SK-N-SH (cell line): ENCODE data around the gene IGSF5. TPM values are rescaled to one million over a fixed set of nuclear protein-coding genes. Genes with fewer than 3 reads are reported as not detected.

Experiments used
- CTCF ChIA-PET: fragments of 300-600, 350-600 bp; formaldehyde crosslinking; extraction: SDS; loops from one replicate; lab custom pipeline; 2021; lab: Yijun Ruan, JAX
- POLR2A ChIA-PET: fragments of 350-600 bp; sonication (Branson Sonifier 250); formaldehyde crosslinking; extraction: SDS; loops from one replicate; lab custom pipeline; 2020; ENCODE audit warnings: antibody characterized with exemption, inconsistent platforms; lab: Yijun Ruan, JAX
- DNase-seq: peaks from one replicate; pipeline ENCODE4 v3.0.0; 2012
- H2AFZ ChIP-seq: fragments of 200-600 bp; sonication (generic); 2 replicates; pipeline ENCODE4 v1.8.1; 2016; ENCODE audit warnings: antibody characterized with exemption, mild to moderate bottlenecking, low read depth
- H3F3A ChIP-seq: fragments of 200-600 bp; sonication (generic); replicated peaks from 2 replicates; pipeline ENCODE3; 2016; ENCODE audit warnings: antibody characterized with exemption, mild to moderate bottlenecking; ENCODE audit not compliant: insufficient read depth
- H3K27ac ChIP-seq, 2 experiments: fragments of 200-500 bp in 1 of 2; fragments of 200-600 bp in 1 of 2; sonication (Bioruptor generic) in 1 of 2; sonication (generic), shearing (Covaris generic) in 1 of 2; 2 replicates each; pipeline versions ENCODE4 v1.5.1 to v1.6.1; 2014 to 2016; ENCODE audit warnings: low read depth in 2 of 2, inconsistent platforms in 1 of 2, low read length in 1 of 2, mild to moderate bottlenecking in 1 of 2, mixed read lengths in 1 of 2
- H3K27me3 ChIP-seq: fragments of 200-600 bp; sonication (generic), shearing (Covaris generic); 2 replicates; pipeline ENCODE4 v1.6.1; 2016; ENCODE audit warnings: mixed run types; ENCODE audit not compliant: insufficient read depth
- H3K36me3 ChIP-seq, 2 experiments: fragments of 200-500 bp in 1 of 2; fragments of 200-600 bp in 1 of 2; sonication (Bioruptor generic) in 1 of 2; sonication (generic) in 1 of 2; replicated peaks in 1 of 2; 2 replicates each; pipeline versions ENCODE3 to v1.5.1; 2014 to 2016; ENCODE audit warnings: low read length in 1 of 2, mild to moderate bottlenecking in 1 of 2; ENCODE audit not compliant: insufficient read depth in 2 of 2, control insufficient read depth in 1 of 2
- H3K4me1 ChIP-seq, 2 experiments: fragments of 200-500 bp in 1 of 2; fragments of 200-600 bp in 1 of 2; sonication (Bioruptor generic) in 1 of 2; sonication (generic), shearing (Covaris generic) in 1 of 2; 2 replicates each; pipeline versions ENCODE4 v1.5.1 to v1.6.1; 2014 to 2016; ENCODE audit warnings: low read depth in 1 of 2, low read length in 1 of 2, mixed run types in 1 of 2; ENCODE audit not compliant: insufficient read depth in 2 of 2, control insufficient read depth in 1 of 2
- H3K4me2 ChIP-seq: fragments of 200-600 bp; sonication (generic), shearing (Covaris generic); 2 replicates; pipeline ENCODE4 v1.6.1; 2017; ENCODE audit warnings: mixed run types
- H3K4me3 ChIP-seq, 2 experiments: fragments of 200-500 bp in 1 of 2; fragments of 200-600 bp in 1 of 2; sonication (Bioruptor generic) in 1 of 2; sonication (generic), shearing (Covaris generic) in 1 of 2; 2 replicates each; pipeline versions ENCODE4 v1.5.1 to v1.8.1; 2014 to 2016; ENCODE audit warnings: low read depth in 2 of 2, inconsistent platforms in 1 of 2, low read length in 1 of 2, mild to moderate bottlenecking in 1 of 2, mixed read lengths in 1 of 2, moderate library complexity in 1 of 2
- H3K79me2 ChIP-seq: fragments of 200-600 bp; sonication (generic); 2 replicates; pipeline ENCODE4 v1.8.1; 2017; ENCODE audit warnings: mild to moderate bottlenecking; ENCODE audit not compliant: insufficient read depth
- H3K9ac ChIP-seq: fragments of 200-600 bp; sonication (generic); 2 replicates; pipeline ENCODE4 v1.6.1; 2017; ENCODE audit warnings: mixed run types
- H3K9me2 ChIP-seq: fragments of 200-600 bp; sonication (generic); 2 replicates; pipeline ENCODE4 v1.6.1; 2017; ENCODE audit warnings: mixed run types
- H3K9me3 ChIP-seq: fragments of 200-600 bp; sonication (generic); 2 replicates; pipeline ENCODE4 v1.6.1; 2017; ENCODE audit warnings: mixed run types, mild to moderate bottlenecking, moderate library complexity
- H4K20me1 ChIP-seq: fragments of 200-600 bp; sonication (generic); 2 replicates; pipeline ENCODE4 v1.6.1; 2017; ENCODE audit warnings: mild to moderate bottlenecking, mixed run types; ENCODE audit not compliant: insufficient read depth
- ELF1 ChIP-seq: IDR thresholded peaks from 2 replicates; pipeline ENCODE4 v1.4.0; 2012
- EZH2phosphoT487 ChIP-seq: fragments of 200-600 bp; sonication (generic); IDR thresholded peaks from 2 replicates; pipeline ENCODE4 v1.6.1; 2017; ENCODE audit warnings: low read depth, mixed run types, mild to moderate bottlenecking, antibody characterized with exemption, moderate library complexity, borderline replicate concordance
- FOXJ3 ChIP-seq: sonication (generic); formaldehyde crosslinking; IDR thresholded peaks from 2 replicates; pipeline ENCODE4 v1.5.1; 2020; ENCODE audit warnings: mild to moderate bottlenecking, missing genetic modification reagents
- FOXM1 ChIP-seq: IDR thresholded peaks from 2 replicates; pipeline ENCODE4 v1.4.0; 2012; ENCODE audit warnings: low read depth, mild to moderate bottlenecking
- GATA2 ChIP-seq: sonication (generic); formaldehyde crosslinking; IDR thresholded peaks from 2 replicates; pipeline ENCODE4 v1.5.0; 2020; ENCODE audit warnings: mild to moderate bottlenecking, missing genetic modification reagents
- JUND ChIP-seq: IDR thresholded peaks from 2 replicates; pipeline ENCODE4 v1.4.0; 2012
- PBX3 ChIP-seq: IDR thresholded peaks from 2 replicates; pipeline ENCODE4; 2012
- RAD21 ChIP-seq: IDR thresholded peaks from 2 replicates; pipeline ENCODE4 v1.6.1; 2012; ENCODE audit warnings: mild to moderate bottlenecking, low read length
- RCOR1 ChIP-seq: fragments of 150-350 bp; IDR thresholded peaks from 2 replicates; pipeline ENCODE4 v1.6.1; 2017; ENCODE audit warnings: antibody characterized with exemption, low read length
- RXRA ChIP-seq: IDR thresholded peaks from 2 replicates; pipeline ENCODE4 v1.4.0; 2012; ENCODE audit warnings: low read depth, mild to moderate bottlenecking, borderline replicate concordance
- USF1 ChIP-seq: IDR thresholded peaks from 2 replicates; pipeline ENCODE4 v1.4.0; 2012; ENCODE audit warnings: low read depth, borderline replicate concordance
- WGBS: methylation state at CpG from one replicate; pipeline ENCODE4 v1.1.6; 2017; ENCODE audit warnings: low lambda C conversion rate; 5-methylcytosine and 5-hydroxymethylcytosine counted together
- polyA plus RNA-seq, 3 experiments: library from polyadenylated mRNA; depleted of rRNA; stranded (reverse); fragments of >200 nt; gene quantifications; 2 replicates each; pipeline ENCODE4 v1.2.3, GENCODE V29; 2012
- TF ChIP-seq, protein P1 (sequence below): IDR thresholded peaks from 2 replicates; pipeline ENCODE4 v1.6.1; 2012; ENCODE audit warnings: mild to moderate bottlenecking, low read depth, low read length, moderate library complexity
- TF ChIP-seq, protein P2 (sequence below): fragments of 200-600 bp; sonication (generic); IDR thresholded peaks from 2 replicates; pipeline ENCODE4 v1.6.1; 2017; ENCODE audit warnings: antibody characterized with exemption, mild to moderate bottlenecking, moderate library complexity

Gene IGSF5
- polyA plus RNA-seq, 1 of the 3 experiments (the other 2 are of a cell fraction): 0.08 TPM

DNA sequence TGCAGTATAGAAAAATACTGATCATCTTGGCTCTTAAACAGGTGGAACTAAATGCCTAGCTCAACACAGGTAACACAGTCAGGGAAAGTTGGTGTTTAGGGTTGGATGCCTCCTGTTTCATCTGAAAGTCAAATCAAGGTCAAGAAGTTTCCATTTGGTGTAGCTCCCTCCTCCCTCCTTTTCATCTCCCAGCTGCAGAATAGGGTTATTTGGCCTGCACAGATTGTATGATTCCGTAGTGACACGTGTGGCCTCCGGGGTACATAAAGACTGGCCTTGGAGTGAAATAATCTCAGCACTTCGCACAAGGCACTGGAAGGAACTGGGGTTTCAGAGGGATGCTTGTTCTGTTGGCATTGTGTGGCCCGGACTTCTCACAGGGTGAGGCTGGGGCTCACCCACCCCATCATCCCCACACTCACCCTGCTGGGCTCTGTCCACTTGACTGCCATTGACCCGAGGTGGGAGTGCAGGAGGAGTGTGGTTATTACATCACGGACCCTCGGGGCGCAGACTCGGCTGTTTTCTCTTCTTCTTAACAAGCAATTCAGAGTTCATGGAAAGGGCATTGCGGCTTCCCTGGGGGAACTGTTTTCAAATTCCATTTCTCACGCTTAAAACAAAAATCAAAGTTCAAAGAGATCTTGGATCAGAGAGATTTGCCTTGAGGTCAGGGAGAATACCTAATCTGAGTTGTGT, 18.4 kb downstream of the IGSF5 start:
- Histone ChIP-seq H3K4me3 (no peak overlapping the region), H3K4me1 (peaks cover 0 to 4% of the 10 kb centered on the region in 2 experiments; a peak in 1 of 4 replicates), H2AFZ (no peak overlapping the region), H3K9me2 (no peaks in the 10 kb centered on the region), H3K9me3 (no peaks in the 10 kb centered on the region), H3K4me2 (no peak overlapping the region), H3K79me2 (no peaks in the 10 kb centered on the region), H3K27ac (no peak overlapping the region), H3K27me3 (no peaks in the 10 kb centered on the region), H3F3A (no peaks in the 10 kb centered on the region), H3K36me3 (no peaks in the 10 kb centered on the region), H3K9ac (no peak overlapping the region), H4K20me1 (no peaks in the 10 kb centered on the region)
- TF ChIP-seq JUND (no peak), FOXM1 (no peak), RAD21 (no peak), RCOR1 (no peak), EZH2phosphoT487 (no peak), ELF1 (no peak), GATA2 (CRISPR knock-in tag) (no peak), FOXJ3 (CRISPR knock-in tag) (no peak), RXRA (no peak), USF1 (no peak), PBX3 (no peak)
- TF ChIP-seq, protein P1, sequence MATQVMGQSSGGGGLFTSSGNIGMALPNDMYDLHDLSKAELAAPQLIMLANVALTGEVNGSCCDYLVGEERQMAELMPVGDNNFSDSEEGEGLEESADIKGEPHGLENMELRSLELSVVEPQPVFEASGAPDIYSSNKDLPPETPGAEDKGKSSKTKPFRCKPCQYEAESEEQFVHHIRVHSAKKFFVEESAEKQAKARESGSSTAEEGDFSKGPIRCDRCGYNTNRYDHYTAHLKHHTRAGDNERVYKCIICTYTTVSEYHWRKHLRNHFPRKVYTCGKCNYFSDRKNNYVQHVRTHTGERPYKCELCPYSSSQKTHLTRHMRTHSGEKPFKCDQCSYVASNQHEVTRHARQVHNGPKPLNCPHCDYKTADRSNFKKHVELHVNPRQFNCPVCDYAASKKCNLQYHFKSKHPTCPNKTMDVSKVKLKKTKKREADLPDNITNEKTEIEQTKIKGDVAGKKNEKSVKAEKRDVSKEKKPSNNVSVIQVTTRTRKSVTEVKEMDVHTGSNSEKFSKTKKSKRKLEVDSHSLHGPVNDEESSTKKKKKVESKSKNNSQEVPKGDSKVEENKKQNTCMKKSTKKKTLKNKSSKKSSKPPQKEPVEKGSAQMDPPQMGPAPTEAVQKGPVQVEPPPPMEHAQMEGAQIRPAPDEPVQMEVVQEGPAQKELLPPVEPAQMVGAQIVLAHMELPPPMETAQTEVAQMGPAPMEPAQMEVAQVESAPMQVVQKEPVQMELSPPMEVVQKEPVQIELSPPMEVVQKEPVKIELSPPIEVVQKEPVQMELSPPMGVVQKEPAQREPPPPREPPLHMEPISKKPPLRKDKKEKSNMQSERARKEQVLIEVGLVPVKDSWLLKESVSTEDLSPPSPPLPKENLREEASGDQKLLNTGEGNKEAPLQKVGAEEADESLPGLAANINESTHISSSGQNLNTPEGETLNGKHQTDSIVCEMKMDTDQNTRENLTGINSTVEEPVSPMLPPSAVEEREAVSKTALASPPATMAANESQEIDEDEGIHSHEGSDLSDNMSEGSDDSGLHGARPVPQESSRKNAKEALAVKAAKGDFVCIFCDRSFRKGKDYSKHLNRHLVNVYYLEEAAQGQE: no peak
- TF ChIP-seq, protein P2, sequence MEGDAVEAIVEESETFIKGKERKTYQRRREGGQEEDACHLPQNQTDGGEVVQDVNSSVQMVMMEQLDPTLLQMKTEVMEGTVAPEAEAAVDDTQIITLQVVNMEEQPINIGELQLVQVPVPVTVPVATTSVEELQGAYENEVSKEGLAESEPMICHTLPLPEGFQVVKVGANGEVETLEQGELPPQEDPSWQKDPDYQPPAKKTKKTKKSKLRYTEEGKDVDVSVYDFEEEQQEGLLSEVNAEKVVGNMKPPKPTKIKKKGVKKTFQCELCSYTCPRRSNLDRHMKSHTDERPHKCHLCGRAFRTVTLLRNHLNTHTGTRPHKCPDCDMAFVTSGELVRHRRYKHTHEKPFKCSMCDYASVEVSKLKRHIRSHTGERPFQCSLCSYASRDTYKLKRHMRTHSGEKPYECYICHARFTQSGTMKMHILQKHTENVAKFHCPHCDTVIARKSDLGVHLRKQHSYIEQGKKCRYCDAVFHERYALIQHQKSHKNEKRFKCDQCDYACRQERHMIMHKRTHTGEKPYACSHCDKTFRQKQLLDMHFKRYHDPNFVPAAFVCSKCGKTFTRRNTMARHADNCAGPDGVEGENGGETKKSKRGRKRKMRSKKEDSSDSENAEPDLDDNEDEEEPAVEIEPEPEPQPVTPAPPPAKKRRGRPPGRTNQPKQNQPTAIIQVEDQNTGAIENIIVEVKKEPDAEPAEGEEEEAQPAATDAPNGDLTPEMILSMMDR: no peak
- CTCF ChIA-PET: no interaction called here
- no peak for DNase-seq
- 23% methylated on average over 11 of the region's 12 CpGs for WGBS
- POLR2A ChIA-PET: no interaction called here
